H1 (cell line): ENCODE measurements around the gene HAS3. TPM values are rescaled to one million over a fixed set of nuclear protein-coding genes. Genes with fewer than 3 reads are reported as not detected.

Source experiments
- CTCF ChIA-PET: fragments of 300-600 bp; sonication (Branson Sonifier 250); formaldehyde crosslinking; loops from one replicate; lab custom pipeline; 2021; ENCODE audit not compliant: partially characterized antibody; lab: Charles Lee
- POLR2A ChIA-PET: fragments of 300-600 bp; sonication (Branson Sonifier 250); formaldehyde crosslinking; loops from one replicate; lab custom pipeline; 2021; ENCODE audit warnings: inconsistent platforms; ENCODE audit not compliant: partially characterized antibody; lab: Charles Lee
- DNase-seq, 2 experiments: peaks; one replicate each; pipeline versions ENCODE4 v3.0.0 to v3.0.0-alpha.2; 2010 to 2022; ENCODE audit warnings: low spot score in 2 of 2, low read depth in 1 of 2, mixed read lengths in 1 of 2
- FAIRE-seq: peaks from 2 replicates; lab custom pipeline; 2011; peaks lifted over from hg19 to GRCh38; lab: Jason Lieb, UNC
- H2AFZ ChIP-seq: 2 replicates; pipeline ENCODE4 v1.8.1; 2012; ENCODE audit warnings: low read length, inconsistent platforms
- H2AK5ac ChIP-seq: 2 replicates; pipeline ENCODE4 v1.6.1; 2013; ENCODE audit warnings: low read depth, low read length
- H2BK120ac ChIP-seq: replicated peaks from 2 replicates; pipeline ENCODE3; 2013; ENCODE audit warnings: low read depth, low read length, inconsistent platforms
- H2BK12ac ChIP-seq: 2 replicates; pipeline ENCODE4 v1.6.1; 2013; ENCODE audit warnings: low read depth, low read length
- H2BK15ac ChIP-seq: 2 replicates; pipeline ENCODE4 v1.6.1; 2013; ENCODE audit warnings: low read length
- H2BK20ac ChIP-seq: 2 replicates; pipeline ENCODE4 v1.6.1; 2013; ENCODE audit warnings: low read length
- H2BK5ac ChIP-seq: 2 replicates; pipeline ENCODE4 v1.6.1; 2013; ENCODE audit warnings: low read depth, low read length
- H3K14ac ChIP-seq: 2 replicates; pipeline ENCODE4 v1.6.1; 2013; ENCODE audit warnings: inconsistent platforms; ENCODE audit not compliant: insufficient read length
- H3K18ac ChIP-seq: 2 replicates; pipeline ENCODE4 v1.6.1; 2013; ENCODE audit warnings: low read length; ENCODE audit errors: extremely low read depth
- H3K23ac ChIP-seq: 2 replicates; pipeline ENCODE4 v1.6.1; 2013; ENCODE audit warnings: inconsistent platforms; ENCODE audit not compliant: insufficient read length
- H3K23me2 ChIP-seq: 2 replicates; pipeline ENCODE4 v1.6.1; 2013; ENCODE audit warnings: low read depth, low read length
- H3K27ac ChIP-seq: 2 replicates; pipeline ENCODE4 v1.6.1; 2011; ENCODE audit warnings: low read depth, low read length, inconsistent platforms
- H3K27me3 ChIP-seq, 4 experiments: replicated peaks in 1 of 4; 1 replicate in 1 of 4; 2 replicates in 3 of 4; pipeline versions ENCODE4 v1.6.1 to v1.8.1; 2011 to 2013; ENCODE audit warnings: low read length in 3 of 4, mild to moderate bottlenecking in 3 of 4, inconsistent platforms in 2 of 4, mixed read lengths in 2 of 4, moderate library complexity in 1 of 4; ENCODE audit not compliant: control insufficient read depth in 3 of 4, insufficient read depth in 3 of 4; ENCODE audit errors: extremely low read depth in 1 of 4
- H3K36me3 ChIP-seq, 4 experiments: 2 replicates each; pipeline versions ENCODE4 v1.6.1 to v1.8.1; 2011 to 2013; ENCODE audit warnings: mild to moderate bottlenecking in 4 of 4, low read length in 3 of 4, moderate library complexity in 2 of 4, control low read depth in 1 of 4, inconsistent platforms in 1 of 4; ENCODE audit not compliant: insufficient read depth in 4 of 4, control insufficient read depth in 2 of 4
- H3K4ac ChIP-seq: replicated peaks from 2 replicates; pipeline ENCODE3; 2013; ENCODE audit warnings: low read length, low read depth, mixed read lengths, inconsistent platforms; ENCODE audit not compliant: insufficient read length
- H3K4me1 ChIP-seq, 4 experiments: replicated peaks in 1 of 4; 1 replicate in 1 of 4; 2 replicates in 3 of 4; pipeline versions ENCODE4 v1.6.1 to v1.8.1; 2011 to 2013; ENCODE audit warnings: low read length in 3 of 4, inconsistent platforms in 2 of 4, mixed read lengths in 1 of 4; ENCODE audit not compliant: insufficient read depth in 4 of 4, control insufficient read depth in 3 of 4
- H3K4me2 ChIP-seq, 2 experiments: 2 replicates each; pipeline versions ENCODE4 v1.6.1 to v1.8.1; 2011 to 2013; ENCODE audit warnings: low read depth in 2 of 2, low read length in 2 of 2, control low read depth in 1 of 2, inconsistent platforms in 1 of 2, mild to moderate bottlenecking in 1 of 2; ENCODE audit not compliant: insufficient read depth in 1 of 2
- H3K4me3 ChIP-seq, 4 experiments: fragments of 200-600, 300-600 bp in 1 of 4; sonication (generic), shearing (Covaris generic), sonication (Bioruptor Twin) in 1 of 4; 2 replicates each; pipeline versions ENCODE4 v1.5.1 to v1.8.1; 2011 to 2016; ENCODE audit warnings: low read length in 4 of 4, low read depth in 3 of 4, control low read depth in 2 of 4, inconsistent platforms in 2 of 4, mild to moderate bottlenecking in 2 of 4, mixed read lengths in 1 of 4, moderate library complexity in 1 of 4; ENCODE audit not compliant: insufficient read depth in 2 of 4; ENCODE audit errors: extremely low read depth in 1 of 4
- H3K56ac ChIP-seq: replicated peaks from 2 replicates; pipeline ENCODE3; 2013; ENCODE audit warnings: low read depth, mild to moderate bottlenecking, mixed read lengths, low read length, inconsistent platforms; ENCODE audit not compliant: insufficient read length
- H3K79me1 ChIP-seq: 2 replicates; pipeline ENCODE4 v1.6.1; 2013; ENCODE audit warnings: low read depth, low read length, control low read depth
- H3K79me2 ChIP-seq, 2 experiments: 2 replicates each; pipeline versions ENCODE4 v1.6.1 to v1.8.1; 2012 to 2013; ENCODE audit warnings: low read length in 2 of 2, mild to moderate bottlenecking in 2 of 2, inconsistent platforms in 1 of 2; ENCODE audit not compliant: insufficient read depth in 2 of 2, control insufficient read depth in 1 of 2
- H3K9ac ChIP-seq, 4 experiments: replicated peaks in 1 of 4; 1 replicate in 1 of 4; 2 replicates in 3 of 4; pipeline versions ENCODE4 v1.6.1 to v1.8.1; 2011 to 2013; ENCODE audit warnings: low read depth in 3 of 4, low read length in 3 of 4, control low read depth in 2 of 4, mild to moderate bottlenecking in 2 of 4, moderate library complexity in 2 of 4, inconsistent platforms in 1 of 4; ENCODE audit errors: extremely low read depth in 1 of 4
- H3K9me3 ChIP-seq, 2 experiments: 2 replicates each; pipeline versions ENCODE4 v1.6.1 to v1.8.1; 2012 to 2013; ENCODE audit warnings: mild to moderate bottlenecking in 2 of 2, moderate library complexity in 2 of 2, control low read depth in 1 of 2, inconsistent platforms in 1 of 2, low read depth in 1 of 2, low read length in 1 of 2, mixed read lengths in 1 of 2; ENCODE audit not compliant: insufficient read depth in 2 of 2
- H4K20me1 ChIP-seq, 2 experiments: replicated peaks in 1 of 2; 2 replicates each; pipeline versions ENCODE3 to v1.8.1; 2011 to 2013; ENCODE audit warnings: inconsistent platforms in 2 of 2, low read length in 2 of 2, mild to moderate bottlenecking in 1 of 2; ENCODE audit not compliant: insufficient read depth in 2 of 2, control insufficient read depth in 1 of 2
- H4K5ac ChIP-seq: 2 replicates; pipeline ENCODE4 v1.6.1; 2013; ENCODE audit warnings: low read length, low read depth, mixed read lengths, inconsistent platforms; ENCODE audit not compliant: insufficient read length
- H4K8ac ChIP-seq: 2 replicates; pipeline ENCODE4 v1.8.0; 2013; ENCODE audit warnings: mild to moderate bottlenecking, moderate library complexity, low read length, inconsistent platforms; ENCODE audit not compliant: insufficient read depth; ENCODE audit errors: extremely low read depth
- H4K91ac ChIP-seq: replicated peaks from 2 replicates; pipeline ENCODE3; 2013; ENCODE audit warnings: low read length, mixed read lengths, inconsistent platforms; ENCODE audit not compliant: insufficient read length
- TCF12 ChIP-seq: IDR thresholded peaks from 2 replicates; pipeline ENCODE4 v1.6.1; 2011; ENCODE audit warnings: low read depth, mild to moderate bottlenecking, low read length
- WGBS, 2 experiments: shearing (Covaris generic) in 1 of 2; methylation state at CpG; one replicate each; pipeline versions ENCODE4 v1.1.6 to v1.1.7; 2013 to 2015; ENCODE audit warnings: low lambda C conversion rate in 2 of 2, mixed read lengths in 2 of 2, inconsistent platforms in 1 of 2, low coverage in 1 of 2, missing lambda C conversion rate in 1 of 2; ENCODE audit not compliant: insufficient replicate concordance in 2 of 2, insufficient coverage in 1 of 2, insufficient read length in 1 of 2; ENCODE audit errors: extremely low coverage in 1 of 2, missing lambda C conversion rate in 1 of 2; 5-methylcytosine and 5-hydroxymethylcytosine counted together
- polyA plus RNA-seq, 7 experiments: library from polyadenylated mRNA; depleted of rRNA in 3 of 7; stranded (reverse) in 5 of 7; unstranded in 2 of 7; fragments of >200 nt in 5 of 7; fragments of 200-250 nt in 2 of 7; gene quantifications; 1 replicate in 5 of 7; 2 replicates in 1 of 7; 4 replicates in 1 of 7; pipeline versions ENCODE4 v1.2.1 to v1.2.3, GENCODE V29; 2011 to 2013; ENCODE audit warnings: missing spikeins in 2 of 7, mixed read lengths in 2 of 7
- total RNA-seq: library from RNA; stranded (reverse); fragmentation: NEBNext Ultra II Directional; extraction: Animal tissue kit (Norgen Biotek cat#: 25700); gene quantifications from 2 replicates; pipeline ENCODE4 v1.2.1, GENCODE V29; 2021
- TF ChIP-seq, protein P1 (sequence below): IDR thresholded peaks from 2 replicates; pipeline ENCODE4 v1.6.1; 2012; ENCODE audit warnings: inconsistent platforms

Gene HAS3
- total and polyA plus RNA-seq, 2 of the 8 experiments (the other 6 are each of a cell fraction or from before 2014, with no cell fraction given) = 32.1 to 69.6 TPM

DNA sequence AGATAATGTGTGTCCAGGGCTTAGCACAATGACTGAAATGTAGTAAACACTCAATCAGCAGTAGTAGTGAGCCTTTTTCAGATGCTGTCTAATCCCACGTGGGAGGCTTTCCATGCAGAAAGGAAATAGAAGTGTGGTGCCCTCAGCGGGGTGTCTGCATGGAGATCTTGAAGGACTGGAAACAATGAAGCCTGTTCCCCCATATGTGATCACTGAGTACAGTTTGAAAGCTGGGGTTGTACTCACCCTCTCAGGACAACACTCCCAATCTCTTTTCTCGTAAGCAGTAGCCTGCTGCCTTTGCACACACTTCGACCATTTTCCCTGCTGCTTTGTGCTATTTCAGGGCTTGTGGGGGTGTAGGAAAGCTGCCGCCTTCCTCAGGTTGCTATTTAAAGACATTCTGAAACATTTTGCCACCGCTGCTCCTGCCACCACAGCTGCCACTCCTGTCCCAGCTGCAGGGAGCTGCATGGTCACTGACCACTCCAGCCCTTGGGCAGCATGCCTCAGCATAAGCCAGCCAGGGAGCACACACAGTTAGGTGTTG is 40.6 kb upstream of the HAS3 start:
- no peak overlapping the region; the same call in 1 of the 2 replicates for H2BK15ac ChIP-seq
- peak overlapping the region; percentile 62; the same call in 1 of the 2 replicates for H2BK20ac ChIP-seq
- no peaks in the 10 kb centered on the region for H3K27me3 ChIP-seq
- peak overlapping the region in 1 of 2 experiments; percentile 2; a peak in 1 of 4 replicates for H3K4me2 ChIP-seq
- no peak overlapping the region for H3K23ac ChIP-seq
- no peaks in the 10 kb centered on the region for H4K20me1 ChIP-seq
- no peak overlapping the region for H2AFZ ChIP-seq
- no peak overlapping the region for H3K4ac ChIP-seq
- H3K23me2 ChIP-seq = no peaks in the 10 kb centered on the region
- H3K9ac ChIP-seq = peak overlapping the region in 1 of 4 experiments; percentile 21; a peak in 1 of 7 replicates
- H3K27ac ChIP-seq = no peak overlapping the region
- H4K91ac ChIP-seq = peak overlapping the region; percentile 85
- H2BK12ac ChIP-seq = peak overlapping the region; percentile 45; the same call in 1 of the 2 replicates
- no peaks in the 10 kb centered on the region for H3K9me3 ChIP-seq
- H3K18ac ChIP-seq = no peak overlapping the region; the same call in 1 of the 2 replicates
- ChIA-PET CTCF (interaction anchor here (0.6 to 2.9 kb wide), 9 partner anchors 9 to 223 kb away, joined by 3 to 12 read pairs (median 4); partner anchors contain the start of genes CHTF8, HAS3 and UTP4), POLR2A (interaction anchor here (0.9 to 2.4 kb wide), 3 partner anchors 14 to 222 kb away, joined by 4 to 7 read pairs (median 5); partner anchors contain the start of gene TANGO6)
- FAIRE-seq (no peak), DNase-seq (no peak)
- WGBS, 2 experiments = 73% methylated on average over 6 of the region's 6 CpGs; no CpG with 5 or more reads in 1 of the 2 experiments
- H4K5ac ChIP-seq = no peak overlapping the region
- no peaks in the 10 kb centered on the region for H3K79me1 ChIP-seq
- no peak overlapping the region for H3K4me3 ChIP-seq
- H3K36me3 ChIP-seq = no peaks in the 10 kb centered on the region
- H3K4me1 ChIP-seq = peaks cover 5 to 13% (median 12%) of the 10 kb centered on the region in 4 experiments
- peak overlapping the region; percentile 31 for H2BK120ac ChIP-seq
- peak overlapping the region; percentile 81 for H3K14ac ChIP-seq
- peak overlapping the region; percentile 46; the same call in 1 of the 2 replicates for H2BK5ac ChIP-seq
- no peak overlapping the region for H2AK5ac ChIP-seq
- TF ChIP-seq, protein P1, sequence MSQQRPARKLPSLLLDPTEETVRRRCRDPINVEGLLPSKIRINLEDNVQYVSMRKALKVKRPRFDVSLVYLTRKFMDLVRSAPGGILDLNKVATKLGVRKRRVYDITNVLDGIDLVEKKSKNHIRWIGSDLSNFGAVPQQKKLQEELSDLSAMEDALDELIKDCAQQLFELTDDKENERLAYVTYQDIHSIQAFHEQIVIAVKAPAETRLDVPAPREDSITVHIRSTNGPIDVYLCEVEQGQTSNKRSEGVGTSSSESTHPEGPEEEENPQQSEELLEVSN = 0 out of 2 replicates have a peak, but pooled peaks have one; percentile 10
- no peak for TF ChIP-seq TCF12
- no peak overlapping the region for H4K8ac ChIP-seq
- H3K56ac ChIP-seq = no peak overlapping the region
- H3K79me2 ChIP-seq = no peaks in the 10 kb centered on the region
